SKM-1 treated with dmso at 0.1 percent for 144 hours (cell line): ENCODE measurements around the gene PEAK1.

Source experiments
- DNase-seq: peaks from one replicate; lab custom pipeline; 2025; ENCODE audit not compliant: unreplicated experiment; lab: John Stamatoyannopoulos, UW

PEAK1 gene

GRCh38 chr15:77143191-77143590, 276.7 kb downstream of the PEAK1 start:
- no peak for DNase-seq

- DNase-seq: no peak
Observed at GRCh38 chr15:77140220-77140619, 279.7 kb downstream of the PEAK1 start.

GRCh38 chr15:77139312-77139711, 280.6 kb downstream of the PEAK1 start:
- no peak for DNase-seq

- DNase-seq: no peak
Observed at GRCh38 chr15:77138167-77138522, 281.8 kb downstream of the PEAK1 start.

GRCh38 chr15:77135181-77135580, 284.7 kb downstream of the PEAK1 start:
- DNase-seq: no peak

- no peak for DNase-seq
Observed at GRCh38 chr15:77130315-77130930, 289.5 kb downstream of the PEAK1 start.

GRCh38 chr15:77127626-77128025, 292.3 kb downstream of the PEAK1 start:
- no peak for DNase-seq

GRCh38 chr15:77126529-77127326, 293.2 kb downstream of the PEAK1 start:
- no peak for DNase-seq

GRCh38 chr15:77123854-77124253, 296.1 kb downstream of the PEAK1 start:
- DNase-seq: no peak

GRCh38 chr15:77122576-77122975, 297.3 kb downstream of the PEAK1 start:
- DNase-seq: no peak

GRCh38 chr15:77121599-77121998, 298.3 kb downstream of the PEAK1 start:
- DNase-seq: no peak

GRCh38 chr15:77120576-77120975, 299.3 kb downstream of the PEAK1 start:
- no peak for DNase-seq

GRCh38 chr15:77119446-77119845, 300.5 kb downstream of the PEAK1 start:
- DNase-seq: no peak

- DNase-seq: peak; percentile 52
Observed at GRCh38 chr15:77118882-77119321, 301.0 kb downstream of the PEAK1 start.

GRCh38 chr15:77115179-77115578, 304.7 kb downstream of the PEAK1 start:
- DNase-seq: no peak

GRCh38 chr15:77112838-77113504, 306.9 kb downstream of the PEAK1 start:
- DNase-seq: no peak

- no peak for DNase-seq
Observed at GRCh38 chr15:77111789-77112188, 308.1 kb downstream of the PEAK1 start.

GRCh38 chr15:77107531-77108355, 312.2 kb downstream of the PEAK1 start:
- DNase-seq: peak; percentile 31

- no peak for DNase-seq
Observed at GRCh38 chr15:77107068-77107467, 312.8 kb downstream of the PEAK1 start.

GRCh38 chr15:77104155-77104554, 315.7 kb downstream of the PEAK1 start:
- no peak for DNase-seq

- no peak for DNase-seq
Observed at GRCh38 chr15:77099741-77100463, 320.0 kb downstream of the PEAK1 start.
